ENCODE measurements around the gene CLCF1.

Gene CLCF1

DNA sequence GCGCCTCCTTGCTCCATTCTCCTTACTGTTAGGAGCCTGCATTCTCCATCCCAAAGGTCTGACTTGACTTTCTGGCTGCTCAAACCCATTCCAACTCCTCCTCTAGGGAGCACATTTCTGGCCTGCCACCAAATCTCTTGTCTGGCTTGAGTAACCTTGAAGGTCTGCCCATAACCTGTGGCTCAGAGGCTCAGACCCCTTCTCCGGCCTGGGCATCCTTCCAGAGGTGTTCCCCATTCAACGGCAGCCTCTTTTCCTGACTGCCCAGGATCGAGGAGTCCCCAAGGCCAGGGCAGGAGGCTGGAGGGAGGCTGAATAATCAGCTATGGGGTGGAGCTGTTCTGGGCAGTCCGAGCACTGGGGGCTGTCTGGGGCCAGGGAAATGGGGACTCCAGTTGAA lies 20.6 kb upstream of the CLCF1 start:
- FAIRE-seq: no peak

DNA sequence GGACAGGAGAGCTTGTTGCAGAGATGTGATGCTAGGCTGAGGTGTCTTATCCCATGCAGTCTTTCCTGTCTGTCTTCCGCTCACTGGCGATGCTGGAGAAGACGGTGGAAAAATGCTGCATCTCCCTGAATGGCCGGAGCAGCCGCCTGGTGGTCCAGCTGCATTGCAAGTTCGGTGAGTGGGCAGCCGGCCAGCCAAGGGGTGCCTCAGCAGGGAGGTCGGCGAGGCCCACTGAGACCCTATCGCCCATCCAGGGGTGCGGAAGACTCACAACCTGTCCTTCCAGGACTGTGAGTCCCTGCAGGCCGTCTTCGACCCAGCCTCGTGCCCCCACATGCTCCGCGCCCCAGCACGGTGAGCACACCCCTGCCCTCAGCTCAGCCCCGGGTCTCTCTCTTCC lies 20.0 kb upstream of the CLCF1 start:
- no peak for FAIRE-seq

DNA sequence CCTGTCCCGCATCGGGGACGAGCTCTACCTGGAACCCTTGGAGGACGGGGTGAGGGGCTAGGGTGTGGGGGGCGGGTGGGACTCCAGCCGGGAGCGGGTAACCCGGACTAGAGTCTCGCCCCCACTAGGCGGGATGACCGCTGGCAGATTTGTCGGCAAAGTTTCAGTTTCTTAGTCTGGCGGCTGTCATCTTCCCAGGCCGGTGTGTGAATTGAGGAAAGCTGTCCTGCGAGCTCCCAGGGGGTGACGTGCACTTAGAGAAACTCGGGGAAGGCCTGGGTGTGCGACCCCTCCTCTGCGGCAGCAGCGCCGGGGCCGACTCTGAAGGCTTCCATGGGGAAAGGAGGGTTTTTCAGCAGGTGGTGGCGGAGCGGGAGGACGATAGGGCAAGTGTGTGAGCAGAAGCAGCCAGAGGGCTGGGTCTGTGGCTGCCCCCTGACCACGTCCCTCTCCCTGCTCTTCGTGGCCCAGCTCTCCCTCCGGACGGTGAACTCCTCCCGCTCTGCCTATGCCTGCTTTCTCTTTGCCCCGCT lies 18.9 kb upstream of the CLCF1 start:
- FAIRE-seq: no peak

DNA sequence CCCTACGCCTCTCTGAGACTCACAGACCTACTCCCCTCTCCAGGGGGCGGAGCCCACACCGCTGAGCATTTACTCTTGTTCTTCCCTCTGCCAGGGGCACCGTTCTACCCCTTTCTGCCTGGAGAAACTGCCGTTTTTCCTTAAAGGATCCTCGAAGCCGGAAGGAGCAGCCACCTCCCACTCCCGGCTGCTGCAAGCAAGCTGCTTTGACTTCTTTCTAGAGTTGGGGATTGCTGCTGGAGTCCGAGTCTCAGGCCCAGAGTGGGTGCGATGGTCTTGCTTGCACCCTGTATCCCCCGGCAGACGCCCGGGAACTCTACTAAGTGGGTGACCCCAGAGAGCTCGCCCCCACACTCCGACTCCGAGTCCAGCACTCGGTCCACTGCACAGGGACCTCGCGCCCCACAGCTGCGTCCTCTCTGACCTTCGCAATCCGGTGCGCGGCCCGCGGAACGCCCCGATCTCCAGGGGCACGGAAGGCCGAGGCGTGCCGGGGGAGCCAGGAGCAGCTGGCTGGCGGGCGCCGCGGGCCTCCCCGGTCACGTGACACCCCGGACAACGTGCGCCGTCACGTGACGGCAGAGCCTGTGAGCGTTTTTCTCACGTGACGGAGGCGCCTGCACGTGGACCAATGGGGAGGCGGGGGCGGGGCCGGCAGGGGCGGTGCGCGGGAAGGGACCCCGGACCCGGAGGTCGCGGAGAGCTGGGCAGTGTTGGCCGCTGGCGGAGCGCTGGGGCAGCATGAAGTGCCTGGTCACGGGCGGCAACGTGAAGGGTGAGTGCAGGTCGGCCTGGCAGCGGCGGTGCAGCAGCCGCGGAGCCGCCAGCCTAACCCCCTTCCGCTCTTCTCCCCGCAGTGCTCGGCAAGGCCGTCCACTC lies 18.1 kb upstream of the CLCF1 start, which contains the start of gene RAD9A:
Gene RAD9A, plus strand, starts transcription at position 683 of the 879 bp plus-strand sequence. Its CDS starts 59 bp downstream, at position 742.
- FAIRE-seq: no peak

GRCh38 chr11:67390947-67391303 lies 17.5 kb upstream of the CLCF1 start:
- FAIRE-seq: no peak

DNA sequence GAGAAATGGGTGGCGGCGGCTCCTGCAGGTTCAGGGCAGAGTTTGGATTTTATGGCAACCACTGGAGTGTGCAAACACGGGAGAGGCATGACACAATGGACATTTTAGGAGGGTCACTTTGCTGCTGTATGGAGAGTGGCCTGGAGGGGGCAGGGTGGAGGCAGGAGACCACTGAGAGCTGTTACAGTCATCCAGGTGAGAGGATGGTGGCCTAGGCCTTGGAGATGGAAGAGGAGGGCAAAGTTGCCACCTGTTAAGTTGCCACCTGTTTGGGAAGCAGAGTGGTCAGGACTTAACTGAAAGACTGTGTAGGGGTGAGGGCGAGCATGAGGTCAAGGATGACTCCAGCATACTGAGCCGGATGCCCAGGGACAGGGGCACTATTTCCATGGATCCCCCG lies 16.1 kb upstream of the CLCF1 start:
- no peak for FAIRE-seq

- no peak for FAIRE-seq
Observed at GRCh38 chr11:67387518-67387917, 14.1 kb upstream of the CLCF1 start.

GRCh38 chr11:67387069-67387468 lies 13.7 kb upstream of the CLCF1 start:
- no peak for FAIRE-seq

- no peak for FAIRE-seq
Observed at GRCh38 chr11:67384851-67385366, 11.5 kb upstream of the CLCF1 start.

DNA sequence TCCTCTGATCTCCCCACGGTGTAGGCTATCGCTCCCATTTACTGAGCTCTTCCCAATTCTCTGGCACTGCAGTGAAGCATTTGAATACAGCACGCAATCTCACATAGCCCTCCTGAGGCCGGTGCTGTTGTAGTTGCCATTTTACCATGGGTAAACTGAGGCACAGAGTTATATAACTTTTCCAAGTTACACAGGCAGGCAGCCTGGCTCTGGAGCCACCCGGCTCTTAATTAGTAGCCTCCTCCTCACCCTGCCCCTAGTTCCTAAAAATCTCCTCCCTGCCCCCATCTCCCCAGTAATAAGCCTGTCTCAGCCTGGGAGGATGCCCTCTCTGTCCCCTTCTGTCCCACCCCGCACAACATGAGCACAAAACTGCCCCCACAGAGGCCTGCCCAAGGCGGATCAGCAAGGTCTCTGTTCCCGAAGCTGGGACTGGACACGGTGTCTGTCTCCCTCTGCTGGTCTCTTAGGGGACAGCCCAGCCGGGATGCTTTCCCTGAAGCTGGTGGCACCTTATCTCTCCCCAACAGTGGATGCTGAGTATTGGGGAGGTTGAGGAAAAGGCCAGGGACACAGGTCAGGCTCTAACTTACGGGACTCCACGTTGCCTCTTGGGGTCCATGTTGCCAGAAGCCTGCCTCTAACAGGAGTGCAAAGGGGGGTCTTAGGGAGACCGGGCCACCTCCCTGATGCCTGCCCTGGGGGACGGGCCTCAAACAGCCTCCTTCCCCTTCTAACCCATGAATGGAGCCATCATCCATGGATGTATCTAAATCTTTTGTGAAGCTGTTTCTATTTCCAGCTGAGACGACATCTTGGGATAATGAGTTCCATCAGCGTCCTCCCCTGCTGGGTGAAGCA lies 9.1 kb upstream of the CLCF1 start:
- FAIRE-seq: no peak

- FAIRE-seq: no peak
Observed at GRCh38 chr11:67381244-67381972, 8.0 kb upstream of the CLCF1 start.

GRCh38 chr11:67379061-67380058 lies 6.0 kb upstream of the CLCF1 start:
- FAIRE-seq: no peak

- FAIRE-seq: no peak
Observed at GRCh38 chr11:67378544-67378943, 5.1 kb upstream of the CLCF1 start.

DNA sequence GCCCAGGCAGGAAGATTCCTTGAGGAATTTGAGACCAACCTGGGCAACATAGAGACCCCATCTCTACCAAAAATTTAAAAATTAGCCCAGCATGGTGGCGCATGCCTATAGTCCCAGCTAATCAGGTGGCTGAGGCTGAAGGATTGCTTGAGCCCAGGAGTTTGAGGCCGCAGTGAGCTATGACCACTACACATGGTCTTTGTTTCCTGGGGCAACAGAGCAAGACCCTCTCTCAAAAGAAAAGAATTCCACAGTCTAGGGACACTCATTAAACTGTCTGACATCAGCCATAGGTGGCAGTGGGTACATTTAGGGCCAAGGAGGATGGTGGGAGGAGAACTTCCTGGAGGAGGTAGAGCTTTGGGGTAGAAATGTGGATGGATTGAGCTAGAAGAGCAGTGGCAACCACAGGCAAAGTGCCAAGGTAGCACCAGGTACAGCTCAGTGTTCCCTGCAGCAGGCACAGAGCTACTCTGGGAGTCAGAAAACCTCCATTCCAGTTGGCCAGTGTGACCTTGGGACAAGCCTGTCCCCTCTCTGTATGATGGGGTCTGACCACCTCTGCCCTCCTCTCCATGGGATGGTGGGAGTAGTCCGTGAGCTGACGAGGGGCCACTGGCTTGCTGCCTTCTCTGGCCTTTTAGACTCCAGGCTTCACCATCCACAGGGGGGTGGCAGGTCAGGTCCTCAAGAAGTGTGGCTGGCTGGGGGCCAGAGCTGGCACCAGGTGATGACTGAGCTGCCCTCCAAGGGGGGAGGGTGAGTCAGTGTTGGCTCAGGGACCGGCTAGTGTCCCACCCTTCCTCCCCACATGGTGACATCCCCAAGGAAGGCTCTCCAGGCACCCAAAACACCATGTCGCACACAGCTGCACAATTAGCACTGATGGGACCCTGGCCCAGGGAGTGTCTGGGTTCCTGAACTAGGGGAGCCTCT lies 3.7 kb upstream of the CLCF1 start:
- no peak for FAIRE-seq

GRCh38 chr11:67376063-67376820 lies 2.8 kb upstream of the CLCF1 start:
- no peak for FAIRE-seq

- FAIRE-seq: no peak
Observed at GRCh38 chr11:67375320-67376055, 2.1 kb upstream of the CLCF1 start.

GRCh38 chr11:67374571-67375281 lies 1.3 kb upstream of the CLCF1 start:
- no peak for FAIRE-seq
